ENCODE measurements around the gene ZNG1E. TPM values are rescaled to one million over a fixed set of nuclear protein-coding genes. Genes with fewer than 3 reads are reported as not detected.
"Not testable (repeated sequence)": the region's sequence is repeated elsewhere in the genome, so short reads cannot be mapped to it uniquely, and the experiment has no call there.

Gene ZNG1E
- 10 to 100 TPM; 11.5 to 20.1 (median 14.5) TPM for total RNA-seq
- 10 to 100 TPM; 25.3 to 47.8 TPM for polyA plus RNA-seq
- long read RNA-seq, donor 1, transcript CBWD5-207 (15 exons, 1,791 nt) = major isoform, 6 of 21 reads
- long read RNA-seq, donor 1, partial matches to known transcripts = 1 of 21 reads
- long read RNA-seq, donor 1, other reads (novel, unspliced or antisense) = 7 of 21 reads
- long read RNA-seq, donor 2, transcript CBWD5-202 (3 exons, 1,347 nt) = major isoform, 5 of 14 reads
- long read RNA-seq, donor 2, partial matches to known transcripts = 2 of 14 reads
- long read RNA-seq, donor 2, other reads (novel, unspliced or antisense) = 4 of 14 reads
- long read RNA-seq, donor 3, transcript CBWD5-202 (3 exons, 1,347 nt) = minor isoform, 6 of 39 reads
- long read RNA-seq, donor 3, transcript CBWD5-207 (15 exons, 1,791 nt) = minor isoform, 7 of 39 reads
- long read RNA-seq, donor 3, transcript CBWD5-233 (16 exons, 1,411 nt) = major isoform, 8 of 39 reads
- long read RNA-seq, donor 3, partial matches to known transcripts = 3 of 39 reads
- long read RNA-seq, donor 3, other reads (novel, unspliced or antisense) = 13 of 39 reads

GRCh38 chr9:65675589-65676021 lies at the start of gene ZNG1E:
TSS of gene ZNG1E (plus strand) at chr9:65675928. CDS start at chr9:65675977, 49 bp downstream.
- intact Hi-C loops (cut with DNase I); H3K4me1 ChIP-seq; H3K36me3 ChIP-seq; H3K9me3 ChIP-seq; H3K27me3 ChIP-seq; ATAC-seq: not testable (repeated sequence)
- peak; percentile 33 to 45 for DNase-seq
- 0 to 1% methylated on average over 10 to 17 of the region's 33 CpGs for WGBS, 2 donors
- H3K4me3 ChIP-seq = peak within 1 kb of the TSS; percentile 11 to 64 (median 54)
- peak within 1 kb of the TSS in 7 of 10 donors; percentile 58 to 77 (median 70) for H3K27ac ChIP-seq

DNA sequence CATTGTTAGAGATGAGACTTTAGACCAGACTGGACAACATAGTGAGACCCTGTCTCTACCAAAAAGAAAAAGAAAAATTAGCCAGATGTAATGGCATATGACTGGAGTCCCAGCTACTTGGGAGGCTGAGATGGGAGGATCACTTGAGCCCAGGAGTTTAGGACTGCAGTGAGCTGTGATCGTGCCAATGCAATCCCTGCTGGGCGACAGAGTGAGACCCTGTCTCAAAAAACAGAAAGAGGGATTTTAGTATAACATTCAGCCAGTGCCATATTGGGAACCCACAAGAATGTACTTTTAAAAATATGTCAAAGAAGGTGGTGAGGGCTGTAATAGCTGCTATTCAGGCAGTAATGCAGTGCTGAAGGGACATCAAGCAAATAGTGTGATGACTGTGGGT lies 2.1 kb upstream of the ZNG1E start:
- H3K27me3 ChIP-seq; DNase-seq; H3K4me1 ChIP-seq; H3K27ac ChIP-seq; H3K9me3 ChIP-seq; H3K36me3 ChIP-seq; ATAC-seq; H3K4me3 ChIP-seq; intact Hi-C loops (cut with DNase I): not testable (repeated sequence)
- 72 to 78% methylated on average over 2 of the region's 2 CpGs for WGBS, 2 donors

GRCh38 chr9:65675018-65675417 lies 710 bp upstream of the ZNG1E start:
- peak overlapping the region in 2 of 10 donors; percentile 59 to 61 for H3K4me3 ChIP-seq
- H3K27ac ChIP-seq; H3K9me3 ChIP-seq; H3K36me3 ChIP-seq; intact Hi-C loops (cut with DNase I); DNase-seq; H3K4me1 ChIP-seq; H3K27me3 ChIP-seq; ATAC-seq: not testable (repeated sequence)
- WGBS, 2 donors = 39 to 40% methylated on average over 4 of the region's 5 CpGs

DNA sequence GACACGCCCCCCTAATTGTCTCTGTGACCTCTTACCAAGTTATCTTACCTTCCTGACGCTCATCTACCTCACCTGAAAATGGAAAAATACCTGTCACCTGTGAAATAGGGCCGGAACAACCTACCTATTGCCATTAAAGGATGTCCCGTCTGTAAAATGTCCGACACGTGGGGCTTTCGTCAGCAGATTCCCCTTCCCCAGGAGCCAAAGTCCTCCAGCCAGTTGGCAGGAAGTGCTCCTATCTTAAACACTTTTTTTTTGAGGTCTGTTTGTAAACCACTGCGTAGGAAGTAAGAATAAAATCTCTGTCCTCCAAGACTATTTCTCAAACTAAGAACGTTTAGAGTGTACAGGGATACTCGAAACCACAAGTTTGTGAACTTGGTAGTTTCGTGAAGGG lies 661 bp downstream of the ZNG1E start:
- H3K4me3 ChIP-seq = peak overlapping the region in 5 of 10 donors; percentile 24 to 39 (median 31)
- H3K9me3 ChIP-seq; intact Hi-C loops (cut with DNase I); H3K4me1 ChIP-seq; DNase-seq; ATAC-seq; H3K27me3 ChIP-seq: not testable (repeated sequence)
- H3K27ac ChIP-seq = peak overlapping the region in 4 of 10 donors; percentile 34 to 50 (median 40)
- peaks cover 0 to 16% (median 0%) of the 10 kb centered on the region in 9 donors for H3K36me3 ChIP-seq
- 0 to 1% methylated on average over 5 to 6 of the region's 11 CpGs for WGBS, 2 donors

DNA sequence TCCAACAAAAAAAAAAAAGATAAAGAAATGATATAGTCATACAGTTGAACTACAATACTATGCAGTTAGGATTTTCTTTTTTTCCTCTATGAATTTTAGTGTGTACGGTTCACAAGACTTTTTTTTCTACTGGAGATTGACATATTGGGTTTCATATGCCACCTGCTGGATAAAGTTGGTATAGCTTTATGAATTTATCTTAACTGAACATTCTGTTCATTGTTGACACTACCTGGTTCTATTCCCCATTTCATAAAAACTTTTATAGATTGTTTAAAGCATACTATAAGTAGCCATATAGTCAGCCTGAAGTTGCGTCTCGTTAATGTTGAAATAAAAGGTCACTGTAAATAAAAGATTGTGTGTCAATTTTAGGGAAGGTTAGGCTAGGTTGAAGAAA lies 2.8 kb downstream of the ZNG1E start:
- H3K27me3 ChIP-seq; intact Hi-C loops (cut with DNase I); H3K4me3 ChIP-seq; ATAC-seq; H3K27ac ChIP-seq; DNase-seq; H3K4me1 ChIP-seq; H3K9me3 ChIP-seq: not testable (repeated sequence)
- 44 to 81% methylated on average over 2 of the region's 3 CpGs for WGBS, 2 donors
- peaks cover 0 to 22% (median 0%) of the 10 kb centered on the region in 9 donors for H3K36me3 ChIP-seq
- peak in 6 of 9 donors; percentile 24 to 38 (median 32) for TF ChIP-seq CTCF (IDR thresholded peaks at IDR 0.05)

GRCh38 chr9:65703550-65703949 lies 27.8 kb downstream of the ZNG1E start:
- H3K4me1 ChIP-seq; H3K27me3 ChIP-seq; intact Hi-C loops (cut with DNase I); H3K36me3 ChIP-seq; DNase-seq; H3K9me3 ChIP-seq; ATAC-seq; H3K4me3 ChIP-seq; H3K27ac ChIP-seq: not testable (repeated sequence)
- WGBS, 2 donors = 78% methylated on average over 1 of the region's 2 CpGs; no CpG with 5 or more reads in 1 of the 2 donors

- H3K4me1 ChIP-seq; DNase-seq; H3K27ac ChIP-seq; H3K27me3 ChIP-seq; H3K9me3 ChIP-seq; H3K4me3 ChIP-seq; ATAC-seq; H3K36me3 ChIP-seq; intact Hi-C loops (cut with DNase I): not testable (repeated sequence)
- 67 to 87% methylated on average over 3 to 4 of the region's 5 CpGs for WGBS, 2 donors
Observed at GRCh38 chr9:65714445-65714844, 38.7 kb downstream of the ZNG1E start.

GRCh38 chr9:65737096-65737564 lies 61.4 kb downstream of the ZNG1E start, which contains the start of gene FOXD4L4:
TSS of gene FOXD4L4 (plus strand) at chr9:65737146. CDS start at chr9:65737146, 0 bp downstream.
- H3K4me3 ChIP-seq; H3K4me1 ChIP-seq; ATAC-seq; intact Hi-C loops (cut with DNase I); H3K27ac ChIP-seq; H3K9me3 ChIP-seq; H3K36me3 ChIP-seq; DNase-seq: not testable (repeated sequence)
- 7 to 11% methylated on average over 9 to 18 of the region's 38 CpGs for WGBS, 2 donors
- H3K27me3 ChIP-seq = peaks cover 0 to 12% (median 5%) of the 10 kb centered on the region in 7 donors

DNA sequence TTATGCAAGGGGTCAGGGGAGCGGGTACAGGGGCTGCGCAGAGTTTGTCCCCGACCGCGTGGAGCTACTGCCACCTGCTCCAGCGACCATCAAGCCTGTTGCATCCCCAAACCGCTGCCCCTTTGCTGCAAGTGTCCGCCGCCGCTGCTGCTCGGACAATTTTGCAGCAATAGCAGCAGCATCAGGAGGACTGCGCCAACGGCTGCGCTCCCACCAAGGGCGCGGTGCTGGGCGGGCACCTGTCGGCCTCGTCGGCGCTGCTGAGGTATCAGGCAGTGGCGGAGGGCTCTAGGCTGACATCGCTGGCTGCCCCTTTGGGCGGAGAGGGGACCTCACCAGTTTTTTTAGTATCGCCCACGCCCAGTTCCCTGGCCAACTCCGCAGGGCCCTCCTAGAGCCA lies 62.4 kb downstream of the ZNG1E start:
- ATAC-seq; H3K9me3 ChIP-seq; H3K4me3 ChIP-seq; H3K27ac ChIP-seq; H3K36me3 ChIP-seq; H3K4me1 ChIP-seq; DNase-seq; intact Hi-C loops (cut with DNase I): not testable (repeated sequence)
- H3K27me3 ChIP-seq = peaks cover 0 to 12% (median 5%) of the 10 kb centered on the region in 7 donors
- WGBS, 2 donors = 0 to 7% methylated on average over 2 to 5 of the region's 27 CpGs

All from heart right ventricle (tissue), 16 donors.